ENCODE results near the gene SHD. TPM values are rescaled to one million over a fixed set of nuclear protein-coding genes. Genes with fewer than 3 reads are reported as not detected.
A peak's percentile ranks its signal among the peaks of the same experiment; 100 is the strongest.
"Not testable (repeated sequence)": the region's sequence is repeated elsewhere in the genome, so short reads cannot be mapped to it uniquely, and the experiment has no call there.

The SHD gene
- total RNA-seq: not detected

DNA sequence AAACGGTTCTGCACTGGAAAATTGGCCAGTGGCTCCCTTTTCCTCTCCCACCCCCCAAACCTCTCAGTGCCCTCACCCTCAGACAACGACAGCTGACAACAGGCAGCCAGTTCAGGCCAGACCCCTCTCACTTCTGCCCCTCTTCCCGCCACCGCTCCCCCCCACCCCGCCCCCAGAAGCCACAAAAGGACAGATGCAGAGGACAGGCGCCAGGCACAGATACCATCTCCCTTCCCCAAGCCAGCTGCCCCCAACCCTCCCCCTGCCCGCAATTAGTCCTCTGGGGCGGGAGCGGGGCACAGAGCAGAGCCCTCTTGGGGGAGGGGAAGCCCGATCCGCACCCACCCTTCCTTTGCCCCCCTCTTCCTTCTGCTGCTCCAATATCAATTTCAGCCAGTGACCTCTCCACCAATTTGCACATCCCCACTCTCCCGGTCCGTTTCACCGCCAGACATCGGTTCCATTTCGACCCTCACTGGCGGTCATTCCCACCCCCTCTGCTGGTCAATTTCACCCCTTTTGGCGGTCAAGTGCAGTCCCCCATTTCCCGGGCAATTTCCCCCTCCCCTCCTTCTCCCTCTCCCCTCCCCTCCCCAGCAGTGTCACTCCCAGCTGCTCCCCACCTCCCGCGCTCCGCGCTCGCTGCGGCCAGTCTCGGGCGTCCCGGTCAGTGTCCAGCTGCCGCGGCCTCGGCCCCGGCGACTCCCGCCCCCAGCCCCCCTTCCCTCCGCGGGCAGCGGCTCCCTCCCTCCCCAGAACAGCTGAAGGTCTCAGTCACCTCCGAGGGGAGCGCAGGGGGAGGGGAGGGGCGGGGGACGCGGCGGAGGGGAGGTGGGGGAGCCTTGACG is at the start of gene SHD:
SHD (plus strand) TSS at position 848 of the 848 bp plus-strand sequence. CDS start 798 bp downstream, outside the sequence.
- Histone ChIP-seq H3K27ac (no peak within 1 kb of the TSS), H3K4me3 (peak within 1 kb of the TSS; percentile 29), H3K9me3 (no peaks in the 10 kb centered on the region), H3K27me3 (peaks cover 59% of the 10 kb centered on the region), H3K4me1 (peaks cover 16% of the 10 kb centered on the region), H3K36me3 (no peaks in the 10 kb centered on the region)
- no peak for TF ChIP-seq CTCF (IDR thresholded peaks at IDR 0.05)
- TF ChIP-seq EP300 (IDR thresholded peaks at IDR 0.05): no peak
- TF ChIP-seq POLR2AphosphoS5 (IDR thresholded peaks at IDR 0.05): no peak
- TF ChIP-seq POLR2A (IDR thresholded peaks at IDR 0.05): no peak
- no peak for DNase-seq (ENCODE audit: low spot score in 2 of 2)
- 3% methylated on average over 34 of the region's 44 CpGs for WGBS

- not testable (repeated sequence) for H3K9me3 ChIP-seq; H3K36me3 ChIP-seq; H3K4me3 ChIP-seq; H3K27ac ChIP-seq; DNase-seq (ENCODE audit: low spot score in 2 of 2); H3K4me1 ChIP-seq
- peaks cover 81% of the 10 kb centered on the region for H3K27me3 ChIP-seq
- WGBS: 88% methylated on average over 6 of the region's 6 CpGs
These were observed 48.8 kb upstream of the SHD start for GRCh38 chr19:4230237-4230636.

GRCh38 chr19:4231521-4231920 is 47.5 kb upstream of the SHD start:
- 80% methylated on average over 6 of the region's 6 CpGs for WGBS

GRCh38 chr19:4232139-4232538 is 46.9 kb upstream of the SHD start:
- not testable (repeated sequence) for H3K27ac ChIP-seq; H3K4me1 ChIP-seq; H3K36me3 ChIP-seq; H3K4me3 ChIP-seq; DNase-seq (ENCODE audit: low spot score in 2 of 2); H3K9me3 ChIP-seq
- WGBS: 89% methylated on average over 4 of the region's 5 CpGs
- H3K27me3 ChIP-seq: peaks cover 75% of the 10 kb centered on the region

More at GRCh38 chr19:4231521-4231920, 47.5 kb upstream of the SHD start:
- H3K9me3 ChIP-seq; H3K4me3 ChIP-seq; DNase-seq (ENCODE audit: low spot score in 2 of 2); H3K36me3 ChIP-seq; H3K27ac ChIP-seq; H3K4me1 ChIP-seq: not testable (repeated sequence)
- H3K27me3 ChIP-seq: peaks cover 70% of the 10 kb centered on the region

- TF ChIP-seq EP300 (IDR thresholded peaks at IDR 0.05) (no peak), CTCF (IDR thresholded peaks at IDR 0.05) (no peak), POLR2A (IDR thresholded peaks at IDR 0.05) (no peak), POLR2AphosphoS5 (IDR thresholded peaks at IDR 0.05) (no peak)
- no peak overlapping the region for H3K4me3 ChIP-seq
- no peak overlapping the region for H3K27ac ChIP-seq
- H3K36me3 ChIP-seq: no peaks in the 10 kb centered on the region
- H3K27me3 ChIP-seq: peaks cover 70% of the 10 kb centered on the region
- WGBS: 57% methylated on average over 9 of the region's 21 CpGs
- H3K9me3 ChIP-seq: no peaks in the 10 kb centered on the region
- no peak for DNase-seq (ENCODE audit: low spot score in 2 of 2)
- no peaks in the 10 kb centered on the region for H3K4me1 ChIP-seq
These were observed 46.3 kb upstream of the SHD start for GRCh38 chr19:4232614-4233281.

DNA sequence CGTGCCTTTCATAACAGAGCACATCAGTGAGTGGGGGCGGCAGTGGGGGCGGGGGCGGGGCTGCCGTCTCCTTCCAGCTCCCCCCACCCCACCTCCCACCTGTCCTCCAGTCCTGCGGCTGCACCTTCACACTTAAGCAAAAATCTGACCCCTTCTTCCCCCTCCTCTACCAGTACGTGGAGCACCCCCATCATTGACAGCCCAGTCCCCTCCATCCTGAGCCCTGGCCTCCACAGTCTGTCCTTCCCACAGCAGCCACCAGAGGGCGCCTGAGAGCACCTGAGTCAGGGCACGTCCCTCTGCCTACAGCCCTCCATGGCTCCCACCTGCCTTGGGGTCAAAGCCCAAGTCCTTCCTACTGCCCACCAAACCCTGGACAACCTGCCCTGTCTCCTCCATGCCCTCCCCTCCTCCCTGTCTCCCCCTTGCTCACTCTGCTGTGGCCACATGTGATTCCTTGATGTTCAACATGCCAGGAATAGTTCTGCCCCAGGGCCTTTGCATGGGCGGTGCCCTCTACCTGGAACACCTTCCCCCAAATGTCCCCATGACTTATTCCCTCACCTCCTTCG is 45.7 kb upstream of the SHD start:
- TF ChIP-seq POLR2AphosphoS5 (IDR thresholded peaks at IDR 0.05): no peak
- peak in 1 of 2 donors; percentile 64 for TF ChIP-seq CTCF (IDR thresholded peaks at IDR 0.05)
- H3K27me3 ChIP-seq: peaks cover 64% of the 10 kb centered on the region
- WGBS: 25% methylated on average over 11 of the region's 11 CpGs
- H3K27ac ChIP-seq: no peak overlapping the region
- no peaks in the 10 kb centered on the region for H3K36me3 ChIP-seq
- no peaks in the 10 kb centered on the region for H3K4me1 ChIP-seq
- H3K4me3 ChIP-seq: no peak overlapping the region
- DNase-seq (ENCODE audit: low spot score in 2 of 2): no peak
- no peaks in the 10 kb centered on the region for H3K9me3 ChIP-seq
